ENCODE data around the gene PEX26.
A peak's percentile ranks its signal among the peaks of the same experiment; 100 is the strongest.
"Not testable (repeated sequence)": the region's sequence is repeated elsewhere in the genome, so short reads cannot be mapped to it uniquely, and the experiment has no call there.

PEX26 gene

DNA sequence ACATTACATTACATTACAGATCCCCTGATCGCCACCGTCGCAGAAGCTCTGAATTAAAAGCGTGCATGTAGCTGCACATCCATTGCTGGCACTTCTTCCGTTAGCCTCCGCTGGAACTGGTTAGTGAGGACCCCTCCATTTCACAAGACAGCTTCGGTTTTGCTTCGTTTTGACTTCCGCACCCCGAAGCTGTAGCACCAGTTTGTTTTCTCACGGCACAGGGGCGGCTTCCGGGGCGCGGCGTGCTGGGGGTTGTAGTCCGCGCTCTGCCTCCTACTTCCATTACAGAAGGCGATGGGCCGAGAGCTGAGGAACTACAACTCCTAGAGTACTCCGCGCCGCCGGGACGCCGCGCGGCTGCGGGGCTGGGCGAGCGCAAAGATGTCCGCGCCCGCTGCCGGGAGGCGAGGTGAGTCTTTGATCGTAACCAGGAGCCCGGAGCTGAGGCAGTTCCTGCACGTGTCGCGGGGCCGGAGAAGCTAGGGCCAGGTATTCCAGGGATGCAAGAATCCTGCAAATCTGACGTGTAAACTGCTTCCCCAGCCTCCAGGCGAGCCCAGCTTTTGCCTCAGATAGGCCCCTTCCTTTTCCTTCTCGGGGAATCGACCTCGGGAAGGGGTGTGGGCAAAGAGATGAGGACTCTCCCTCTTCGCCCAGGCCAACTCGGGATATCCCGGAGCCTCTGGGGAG lies at the start of gene PEX26:
PEX26 (plus strand) TSS at position 352 of the 690 bp plus-strand sequence. CDS start 387 bp downstream, outside the sequence.
- peak; percentile 38 to 97 (median 91) for DNase-seq

GRCh38 chr22:18028817-18029527 lies 48.8 kb upstream of the PEX26 start:
- no peak for DNase-seq

DNA sequence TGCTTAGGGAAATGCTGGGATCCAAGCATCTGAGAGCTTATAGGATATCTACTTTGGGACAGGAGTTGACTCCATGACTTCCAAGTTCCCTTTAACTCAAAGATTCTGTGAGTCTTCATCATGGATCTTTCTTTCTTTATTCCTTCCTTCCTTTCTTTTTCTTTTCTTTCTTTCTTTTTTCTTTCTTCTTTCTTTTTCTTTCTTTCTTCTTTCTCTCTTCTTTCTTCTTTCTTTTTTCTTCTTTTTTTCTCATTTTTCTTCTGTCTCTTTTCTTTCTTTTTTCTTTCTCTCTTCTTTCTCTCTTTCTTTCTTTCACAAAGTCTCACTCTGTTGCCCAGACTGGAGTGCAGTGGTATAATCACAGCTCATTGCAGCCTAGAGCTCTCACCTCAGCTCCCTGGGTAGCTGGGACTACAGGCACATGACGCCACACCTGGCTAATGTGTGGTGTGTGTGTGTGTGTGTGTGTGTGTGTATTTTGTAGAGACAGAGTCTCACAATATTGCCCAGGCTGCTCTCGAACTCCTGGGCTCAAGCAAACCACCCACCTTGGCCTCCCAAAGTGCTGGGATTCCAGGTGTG lies 48.0 kb upstream of the PEX26 start:
- DNase-seq, result no peak

DNA sequence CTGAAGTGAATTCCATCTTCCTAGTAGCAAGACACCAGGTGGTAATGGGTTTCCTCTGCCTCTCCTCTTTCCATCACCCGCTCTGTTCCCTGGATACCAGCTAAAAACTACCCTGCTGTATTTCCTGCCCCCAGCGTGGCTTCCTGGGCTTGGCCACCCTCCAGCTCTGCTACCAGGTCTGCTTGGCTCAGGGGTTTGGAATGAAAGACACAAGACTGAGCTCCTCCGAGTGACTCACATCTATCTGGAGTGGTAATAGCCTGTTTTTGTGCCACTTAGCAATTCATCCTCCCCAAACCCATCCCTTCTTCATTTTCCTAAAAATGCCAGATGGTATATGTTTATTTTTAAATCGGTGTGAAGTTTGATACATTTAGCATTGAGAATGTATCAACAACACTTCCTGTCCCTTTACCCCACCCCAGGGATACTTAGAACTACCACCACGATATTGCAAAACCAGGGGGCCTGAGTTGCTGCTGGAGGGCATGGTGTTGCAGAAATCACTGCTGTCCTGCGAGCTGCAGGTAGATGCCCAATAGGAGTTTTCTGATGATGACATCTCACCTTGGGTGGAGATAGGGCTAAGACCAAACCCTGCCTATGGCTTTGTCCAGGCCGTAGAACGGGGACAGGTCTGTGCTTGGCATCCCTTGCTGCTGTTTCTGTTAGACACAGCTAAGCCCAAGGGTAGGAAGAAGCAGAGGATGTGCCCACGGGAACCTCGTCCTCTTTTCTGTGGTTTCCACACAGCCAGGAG lies 45.9 kb upstream of the PEX26 start:
- DNase-seq, result peak in 25 of 56 donors; percentile 6 to 71 (median 25)

GRCh38 chr22:18032455-18033101 lies 45.2 kb upstream of the PEX26 start:
- peak in 1 of 56 donors; percentile 18 for DNase-seq

DNA sequence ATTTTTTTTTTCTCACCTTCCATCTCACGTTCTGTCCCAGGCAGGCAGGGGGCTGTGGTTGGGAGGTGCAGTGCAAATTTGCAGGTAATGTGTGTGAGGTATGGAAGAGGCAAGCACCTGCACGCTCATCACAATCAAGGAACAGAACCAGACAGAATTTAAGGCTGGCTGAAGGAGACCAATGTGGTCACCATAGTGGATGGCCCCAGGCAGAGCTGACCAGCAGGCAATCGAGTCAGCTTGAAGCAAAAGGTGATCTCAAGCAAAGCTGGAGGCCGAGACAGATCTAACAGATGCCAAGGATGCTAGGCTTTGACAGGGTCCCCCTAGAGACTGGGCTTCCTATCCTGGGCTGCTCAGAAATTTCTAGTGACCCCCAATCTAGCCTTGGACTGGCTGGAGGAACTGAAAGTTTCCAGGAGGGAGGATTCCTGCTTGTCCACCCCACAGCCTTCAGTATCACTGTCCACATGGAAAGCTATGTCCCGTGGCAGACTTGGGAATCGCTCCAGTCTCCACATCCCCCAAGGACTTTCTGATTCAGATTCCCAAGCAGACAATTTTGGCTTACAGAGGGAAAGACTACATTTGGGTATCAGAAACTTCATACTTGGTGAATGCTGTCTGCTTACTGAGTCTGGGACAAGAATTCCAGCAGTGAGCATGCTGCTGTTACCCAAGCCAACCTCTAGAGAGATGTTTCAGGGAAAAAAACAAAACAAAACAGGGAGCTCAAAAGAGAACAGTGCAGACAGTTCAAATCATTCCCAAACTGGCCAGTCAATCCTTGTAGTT lies 44.4 kb upstream of the PEX26 start:
- DNase-seq, result no peak

GRCh38 chr22:18034076-18034475 lies 43.7 kb upstream of the PEX26 start:
- no peak for DNase-seq

GRCh38 chr22:18035751-18036150 lies 42.0 kb upstream of the PEX26 start:
- DNase-seq, result no peak

DNA sequence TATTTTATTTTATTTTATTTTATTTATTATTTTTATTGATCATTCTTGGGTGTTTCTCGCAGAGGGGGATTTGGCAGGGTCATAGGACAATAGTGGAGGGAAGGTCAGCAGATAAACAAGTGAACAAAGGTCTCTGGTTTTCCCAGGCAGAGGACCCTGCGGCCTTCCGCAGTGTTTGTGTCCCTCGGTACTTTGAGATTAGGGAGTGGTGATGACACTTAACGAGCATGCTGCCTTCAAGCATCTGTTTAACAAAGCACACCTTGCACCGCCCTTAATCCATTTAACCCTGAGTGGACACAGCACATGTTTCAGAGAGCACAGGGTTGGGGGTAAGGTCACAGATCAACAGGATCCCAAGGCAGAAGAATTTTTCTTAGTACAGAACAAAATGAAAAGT lies 36.9 kb upstream of the PEX26 start:
- DNase-seq, result not testable (repeated sequence)

DNA sequence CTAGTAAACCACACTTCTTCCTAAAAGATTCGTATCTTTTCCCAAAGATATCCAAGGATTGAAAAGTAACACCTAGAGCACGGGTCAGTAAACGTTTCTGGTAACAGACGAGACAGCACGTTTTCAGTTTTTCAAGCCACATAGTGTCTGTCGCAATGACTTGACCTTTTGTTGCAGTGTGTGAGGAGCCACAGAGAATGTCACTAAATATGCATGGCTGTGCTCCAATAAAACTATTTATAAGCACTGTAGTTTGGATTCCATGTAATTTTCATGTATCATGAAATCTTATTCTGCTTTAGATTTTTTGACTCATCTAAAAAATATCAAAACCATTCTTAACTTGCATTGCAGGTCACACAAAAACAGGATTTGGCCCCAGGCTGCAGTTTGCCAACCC lies 35.1 kb upstream of the PEX26 start:
- no peak for DNase-seq

GRCh38 chr22:18044548-18045271 lies 33.1 kb upstream of the PEX26 start:
- peak in 55 of 56 donors; percentile 33 to 96 (median 81) for DNase-seq

GRCh38 chr22:18045794-18046193 lies 32.0 kb upstream of the PEX26 start:
- DNase-seq, result no peak

DNA sequence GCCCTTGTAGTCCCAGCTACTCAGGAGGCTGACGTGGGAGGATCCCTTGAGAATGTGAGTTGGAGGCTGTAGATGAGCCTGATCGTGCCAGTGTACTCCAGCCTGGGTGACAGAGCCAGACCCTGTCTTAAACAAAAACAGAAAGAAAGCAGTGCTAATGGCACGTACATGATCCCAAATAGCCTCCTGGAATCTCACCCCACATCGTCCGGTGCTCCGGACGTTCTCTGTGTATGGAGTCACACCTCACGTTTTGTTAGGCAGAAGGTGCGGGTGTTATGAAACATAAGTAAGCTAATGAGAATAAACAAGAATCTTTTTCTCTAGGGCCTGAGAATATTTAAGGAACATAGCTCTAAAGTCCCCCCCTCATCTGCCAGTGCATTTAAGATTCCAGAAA lies 29.7 kb upstream of the PEX26 start:
- no peak for DNase-seq

DNA sequence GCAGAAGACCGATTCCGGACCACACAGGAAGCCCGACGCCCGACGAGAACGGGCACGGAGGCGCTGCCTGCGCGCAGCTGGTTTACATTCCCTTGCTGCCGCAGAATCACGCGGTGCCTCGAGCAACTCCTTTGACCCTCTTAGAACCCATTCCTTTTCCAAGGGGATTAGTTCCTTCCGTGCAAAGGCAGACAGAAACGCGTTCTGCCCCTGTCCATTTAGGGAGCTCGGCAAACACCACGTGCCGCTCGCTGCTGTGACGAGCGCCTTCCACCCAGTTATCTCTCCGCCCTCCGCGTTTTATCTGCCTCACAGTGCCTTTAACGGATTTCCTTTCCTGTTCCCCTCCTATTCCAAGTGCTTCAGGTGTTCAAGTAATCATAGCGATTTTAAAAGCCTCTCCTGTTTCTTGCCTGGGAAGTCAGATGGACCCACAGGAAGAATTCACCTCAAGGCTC lies 29.3 kb upstream of the PEX26 start:
- DNase-seq, result peak in 2 of 56 donors; percentile 10 to 15

DNA sequence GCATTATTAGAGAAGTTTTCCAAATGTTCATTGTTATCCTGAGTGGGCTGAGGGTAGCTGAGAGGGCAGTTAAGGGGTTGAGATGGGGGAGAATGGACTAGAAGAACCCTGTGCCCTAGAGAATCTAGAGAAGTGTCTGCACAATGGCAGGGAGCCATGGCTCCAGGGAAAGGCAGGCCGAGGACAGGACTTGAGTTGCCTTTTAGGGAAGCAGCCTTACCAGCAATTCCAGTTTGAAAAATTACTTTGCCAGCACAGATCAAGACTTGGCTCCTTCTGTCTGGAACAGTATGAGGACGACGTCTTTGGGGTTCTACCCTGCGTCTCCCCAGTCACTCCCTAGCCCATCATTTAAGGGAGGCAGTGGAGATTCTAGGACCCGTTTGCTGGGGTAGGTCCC lies 27.7 kb upstream of the PEX26 start:
- no peak for DNase-seq

DNA sequence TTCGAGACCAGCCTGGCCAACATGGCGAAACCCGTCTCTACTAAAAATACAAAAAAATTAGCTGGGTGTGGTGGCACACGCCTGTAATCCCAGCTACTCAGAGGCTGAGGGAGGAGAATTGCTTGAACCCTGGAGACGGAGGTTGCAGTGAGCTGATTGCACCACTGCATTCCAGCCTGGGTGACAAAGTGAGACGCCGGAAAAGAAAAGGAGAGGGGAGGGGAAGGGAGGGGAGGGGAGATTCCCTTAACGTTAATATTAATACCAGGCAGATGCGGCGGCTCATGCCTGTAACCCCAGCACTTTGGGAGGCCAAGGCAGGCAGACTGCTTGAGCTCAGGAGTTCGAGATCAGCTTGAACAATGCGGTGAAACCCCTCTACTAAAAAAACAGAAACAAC lies 26.7 kb upstream of the PEX26 start:
- DNase-seq, result not testable (repeated sequence)

DNA sequence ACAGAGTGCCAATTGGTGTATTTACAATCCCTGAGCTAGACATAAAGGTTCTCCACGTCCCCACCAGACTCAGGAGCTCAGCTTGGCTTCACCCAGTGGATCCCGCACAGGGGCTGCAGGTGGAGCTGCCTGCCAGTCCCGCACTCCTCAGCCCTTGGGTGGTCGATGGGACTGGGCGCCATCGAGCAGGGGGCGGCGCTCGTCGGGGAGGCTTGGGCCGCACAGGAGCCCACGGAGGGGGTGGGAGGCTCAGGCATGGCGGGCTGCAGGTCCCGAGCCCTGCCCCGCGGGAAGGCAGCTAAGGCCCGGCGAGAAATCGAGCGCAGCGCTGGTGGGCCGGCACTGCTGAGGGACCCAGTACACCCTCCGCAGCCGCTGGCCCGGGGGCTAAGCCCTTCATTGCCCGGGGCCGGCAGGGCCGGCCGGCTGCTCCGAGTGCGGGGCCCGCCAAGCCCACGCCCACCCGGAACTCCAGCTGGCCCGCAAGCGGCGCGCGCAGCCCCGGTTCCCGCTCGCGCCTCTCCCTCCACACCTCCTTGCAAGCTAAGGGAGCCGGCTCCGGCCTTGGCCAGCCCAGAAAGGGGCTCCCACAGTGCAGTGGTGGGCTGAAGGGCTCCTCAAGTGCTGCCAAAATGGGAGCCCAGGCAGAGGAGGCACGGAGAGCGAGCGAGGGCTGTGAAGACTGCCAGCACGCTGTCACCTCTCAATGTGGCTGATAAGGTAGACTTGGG lies 24.4 kb upstream of the PEX26 start:
- DNase-seq, result not testable (repeated sequence)

DNA sequence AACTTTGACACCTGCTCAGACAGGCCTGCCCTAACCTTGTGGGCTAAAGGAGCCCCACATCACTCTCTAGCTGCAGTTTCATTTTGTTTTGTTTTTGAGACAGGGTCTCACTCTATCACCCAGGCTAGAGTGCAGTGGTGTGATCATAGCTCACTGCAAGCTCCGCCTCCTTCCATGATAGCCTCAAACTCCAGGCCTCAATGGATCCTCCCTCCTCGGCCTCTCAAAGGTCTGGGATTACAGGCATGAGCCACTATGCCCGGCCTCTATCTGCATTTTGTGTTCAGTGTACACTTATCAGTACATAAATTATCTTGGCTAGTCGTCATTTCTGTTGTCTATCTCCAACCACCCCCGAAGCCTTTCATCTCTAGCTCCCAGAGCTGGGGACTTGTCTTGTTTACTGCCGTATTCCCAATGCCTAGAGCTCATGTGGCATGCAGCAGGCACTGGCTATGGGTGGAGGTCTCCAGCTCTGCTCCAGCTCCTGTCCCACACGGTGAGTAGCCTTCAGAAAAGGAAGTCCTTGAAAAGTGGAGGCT lies 22.1 kb upstream of the PEX26 start:
- DNase-seq, result peak in 2 of 56 donors; percentile 36 to 49

Data from amygdala (tissue), 56 donors.